ENCODE results near the gene ITPRID1. TPM values are rescaled to one million over a fixed set of nuclear protein-coding genes. Genes with fewer than 3 reads are reported as not detected.

Gene ITPRID1
- total RNA-seq, 1 experiment from 2014 or later = not detected

GRCh38 chr7:31478721-31479120 lies 35.2 kb upstream of the ITPRID1 start:
- no TSS peak for BruUV-seq (replicated peaks)
- Histone ChIP-seq H3K27ac (ENCODE audit: low read length) (no peak overlapping the region), H3K4me1 (ENCODE audit: control insufficient read depth, insufficient read depth, low read length) (no peaks in the 10 kb centered on the region), H3K4me3 (ENCODE audit: low read depth in 2 of 2, low read length in 2 of 2) (no peak overlapping the region), H3K36me3 (ENCODE audit: control insufficient read depth, insufficient read depth, low read length) (no peaks in the 10 kb centered on the region), H3K27me3 (ENCODE audit: control insufficient read depth, insufficient read depth, low read length) (no peaks in the 10 kb centered on the region), H3K9me3 (ENCODE audit: control insufficient read depth, insufficient read depth, low read depth, low read length) (no peaks in the 10 kb centered on the region)
- POLR2A ChIA-PET = interaction anchor here (0.6 kb wide), 1 partner anchor 594 kb away, joined by 5 read pairs; no protein-coding TSS in a partner anchor
- TF ChIP-seq TCF7L2 (IDR thresholded peaks at IDR 0.05; ENCODE audit: low read depth, low read length) = no peak
- no peak for TF ChIP-seq SIN3A (IDR thresholded peaks at IDR 0.05; ENCODE audit: borderline replicate concordance, insufficient read depth, low read depth, low read length)
- no peak for TF ChIP-seq REST (IDR thresholded peaks at IDR 0.05; ENCODE audit: insufficient read depth in 1 of 2, low read depth in 2 of 2, low read length in 1 of 2)
- TF ChIP-seq CTCF (IDR thresholded peaks at IDR 0.05) = no peak
- TF ChIP-seq POLR2AphosphoS5 (IDR thresholded peaks at IDR 0.05; ENCODE audit: low read depth, low read length) = no peak
- ATAC-seq (no peak), DNase-seq (ENCODE audit: low read depth, low spot score) (no peak)
- intact Hi-C loops (cut with micrococcal nuclease; ENCODE audit: unreplicated experiment) (no loop called here), in situ Hi-C loops (cut with HindIII; ENCODE audit: low pct_unique_long_range_greater_than_20kb, low sequenced_read_pairs) (no loop called here)
- CTCF ChIA-PET = no interaction called here

- ATAC-seq (no peak), DNase-seq (ENCODE audit: low read depth, low spot score) (no peak)
- Histone ChIP-seq H3K4me3 (ENCODE audit: low read depth in 2 of 2, low read length in 2 of 2) (no peak overlapping the region), H3K27ac (ENCODE audit: low read length) (no peak overlapping the region), H3K4me1 (ENCODE audit: control insufficient read depth, insufficient read depth, low read length) (no peaks in the 10 kb centered on the region), H3K27me3 (ENCODE audit: control insufficient read depth, insufficient read depth, low read length) (no peaks in the 10 kb centered on the region), H3K36me3 (ENCODE audit: control insufficient read depth, insufficient read depth, low read length) (no peaks in the 10 kb centered on the region), H3K9me3 (ENCODE audit: control insufficient read depth, insufficient read depth, low read depth, low read length) (no peaks in the 10 kb centered on the region)
- ChIA-PET CTCF (no interaction called here), POLR2A (no interaction called here)
- in situ Hi-C loops (cut with HindIII; ENCODE audit: low pct_unique_long_range_greater_than_20kb, low sequenced_read_pairs) (no loop called here), intact Hi-C loops (cut with micrococcal nuclease; ENCODE audit: unreplicated experiment) (loop anchor here (5.0 kb wide), 2 partner anchors 45 to 115 kb away; no protein-coding TSS in a partner anchor)
- BruUV-seq (replicated peaks) = no TSS peak
- no peak for TF ChIP-seq TCF7L2 (IDR thresholded peaks at IDR 0.05; ENCODE audit: low read depth, low read length)
- no peak for TF ChIP-seq CTCF (IDR thresholded peaks at IDR 0.05)
- TF ChIP-seq SIN3A (IDR thresholded peaks at IDR 0.05; ENCODE audit: borderline replicate concordance, insufficient read depth, low read depth, low read length) = no peak
- no peak for TF ChIP-seq POLR2AphosphoS5 (IDR thresholded peaks at IDR 0.05; ENCODE audit: low read depth, low read length)
- TF ChIP-seq REST (IDR thresholded peaks at IDR 0.05; ENCODE audit: insufficient read depth in 1 of 2, low read depth in 2 of 2, low read length in 1 of 2) = no peak
Observed at GRCh38 chr7:31487071-31487470, 26.8 kb upstream of the ITPRID1 start.
